LoVo (cell line): ENCODE data around the gene SERPINE1.

Experiments
- DNase-seq: peaks from one replicate; pipeline ENCODE4 v3.0.0-alpha.2; 2016; ENCODE audit warnings: low spot score

SERPINE1 gene

DNA sequence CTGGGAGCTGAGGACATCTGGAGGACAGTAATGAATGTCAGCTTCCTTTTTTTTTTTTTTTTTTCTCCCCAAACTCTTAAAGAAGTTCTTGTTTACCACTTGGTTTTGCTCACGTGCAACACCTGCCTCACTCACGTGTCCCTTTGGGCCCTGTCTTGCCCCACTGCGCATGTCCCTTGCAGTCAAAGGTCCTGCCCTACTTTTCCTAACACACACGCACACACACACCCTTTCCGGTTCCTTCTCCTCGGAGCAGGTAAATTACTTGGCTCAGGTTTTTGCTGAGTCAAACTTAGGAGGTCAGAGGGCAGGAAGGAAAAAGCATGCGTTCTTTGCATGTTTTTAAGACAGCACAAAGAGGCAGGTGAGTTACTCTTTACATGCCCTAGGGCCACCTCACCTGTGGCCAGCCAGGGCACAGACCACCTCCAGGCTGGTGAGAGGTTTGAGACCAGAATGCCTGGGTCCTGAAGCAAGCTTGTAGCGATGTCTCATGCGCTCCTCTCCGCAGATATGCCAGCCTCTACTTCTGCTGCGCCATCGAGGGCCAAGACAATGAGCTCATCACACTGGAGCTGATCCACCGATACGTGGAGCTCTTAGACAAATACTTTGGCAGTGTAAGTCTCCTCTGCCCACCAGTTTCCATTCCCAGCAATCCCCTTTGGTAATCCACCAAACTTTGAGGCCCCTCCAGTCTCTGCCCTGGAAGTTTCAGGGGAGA lies 30.1 kb downstream of the SERPINE1 start:
- DNase-seq = no peak

DNA sequence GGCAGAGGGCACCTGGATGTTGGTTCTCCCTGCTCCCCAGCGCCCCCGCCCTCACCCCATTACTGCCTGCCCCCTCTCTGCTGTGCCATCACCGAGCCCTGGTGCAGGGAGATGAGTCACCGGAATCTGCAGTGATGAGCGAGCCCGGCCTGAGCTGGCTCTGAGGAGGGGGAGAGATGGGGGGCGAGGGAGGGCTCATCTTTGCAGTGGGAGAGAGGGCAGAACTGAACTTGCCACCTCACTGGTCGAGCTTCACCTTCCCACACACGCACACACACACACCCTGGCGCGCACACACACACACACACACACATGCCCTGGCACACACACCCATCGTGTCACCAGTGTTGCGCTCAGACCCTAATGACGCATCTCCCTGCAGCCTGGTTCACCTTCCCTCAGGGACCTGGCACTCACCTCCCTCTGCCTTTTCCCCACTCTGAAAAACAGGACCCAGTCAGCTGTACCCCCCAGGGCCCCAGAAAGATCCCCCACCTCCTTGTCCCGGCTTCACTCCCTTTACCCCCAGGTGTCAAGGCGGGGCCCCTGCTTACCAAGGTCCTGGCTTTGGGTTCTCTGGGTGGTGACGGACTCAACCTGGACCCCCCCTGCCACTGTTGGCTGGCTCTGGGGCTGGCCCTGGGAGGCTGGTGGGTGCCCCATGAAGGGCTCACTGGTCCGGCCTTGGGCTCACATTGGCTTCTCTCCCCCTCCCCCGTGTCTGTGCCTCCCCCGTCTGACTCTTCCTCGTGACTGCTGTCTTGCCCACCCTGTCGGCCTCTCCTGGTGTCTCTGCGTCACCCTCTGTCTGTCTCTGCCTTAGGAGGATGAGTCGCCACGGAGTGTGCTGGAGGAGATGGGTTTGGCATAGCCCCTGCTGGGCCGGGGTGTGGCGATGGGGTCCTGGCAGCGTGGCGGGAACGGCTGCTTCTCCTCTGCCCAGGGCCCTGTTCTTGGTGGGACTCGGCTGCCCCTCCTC lies 33.1 kb downstream of the SERPINE1 start:
- no peak for DNase-seq

DNA sequence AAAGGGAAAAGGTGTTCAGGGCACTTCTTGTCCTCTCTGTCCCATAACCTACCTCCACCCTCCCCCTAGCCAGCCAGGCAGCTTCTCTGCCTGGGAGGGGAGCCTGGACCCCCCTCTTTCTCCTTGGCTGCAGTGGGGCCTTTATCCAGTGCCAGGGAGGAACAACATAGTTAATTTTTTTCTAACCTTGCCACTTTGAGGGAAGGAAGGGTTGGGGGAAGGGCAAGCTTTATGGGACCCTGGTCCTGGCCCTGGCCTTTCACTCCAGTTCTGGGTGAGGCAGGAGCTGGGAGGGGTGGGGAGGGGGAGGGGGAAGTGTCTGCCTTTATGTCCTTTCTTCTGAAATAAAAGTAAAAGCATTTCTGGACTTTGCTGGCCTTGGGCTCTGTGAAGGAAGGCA lies 34.0 kb downstream of the SERPINE1 start:
- DNase-seq = no peak

DNA sequence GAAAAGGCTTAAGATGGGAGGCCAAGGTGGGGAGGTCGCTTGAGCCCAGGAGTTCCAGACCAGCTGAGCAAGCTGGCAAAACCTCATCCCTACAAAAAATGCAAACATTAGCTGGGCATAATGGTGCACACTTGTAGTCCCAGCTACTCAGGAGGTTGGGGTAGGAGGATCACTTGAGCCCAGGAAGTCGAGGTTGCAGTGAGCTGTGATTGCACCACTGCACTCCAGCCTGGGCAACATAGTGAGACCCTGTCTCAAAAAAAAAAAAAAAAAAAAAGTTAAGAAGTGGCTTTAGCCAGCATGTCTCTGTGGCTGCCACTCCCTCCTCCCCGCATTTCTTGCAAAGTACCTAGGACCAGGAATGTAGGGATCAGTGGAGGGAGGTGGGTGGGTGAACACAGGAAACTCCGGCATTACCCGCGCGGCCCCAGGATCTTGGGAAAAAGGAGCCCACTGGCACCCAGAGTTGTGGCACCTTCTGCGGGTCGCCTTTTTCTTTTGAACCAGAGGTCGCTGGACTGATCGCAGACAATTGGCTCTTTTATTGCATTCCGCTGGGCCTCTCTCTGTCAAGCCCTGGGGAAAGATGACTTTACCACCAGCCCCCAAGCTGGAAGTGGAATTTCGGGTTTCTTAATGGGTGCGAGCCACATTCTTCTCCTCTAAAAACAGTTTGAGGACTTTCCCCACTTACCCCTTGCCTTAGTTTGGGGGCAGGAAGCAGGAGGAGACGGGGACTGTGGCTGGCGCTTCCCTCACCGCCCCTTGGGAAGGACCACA lies 35.0 kb downstream of the SERPINE1 start:
- DNase-seq = no peak

DNA sequence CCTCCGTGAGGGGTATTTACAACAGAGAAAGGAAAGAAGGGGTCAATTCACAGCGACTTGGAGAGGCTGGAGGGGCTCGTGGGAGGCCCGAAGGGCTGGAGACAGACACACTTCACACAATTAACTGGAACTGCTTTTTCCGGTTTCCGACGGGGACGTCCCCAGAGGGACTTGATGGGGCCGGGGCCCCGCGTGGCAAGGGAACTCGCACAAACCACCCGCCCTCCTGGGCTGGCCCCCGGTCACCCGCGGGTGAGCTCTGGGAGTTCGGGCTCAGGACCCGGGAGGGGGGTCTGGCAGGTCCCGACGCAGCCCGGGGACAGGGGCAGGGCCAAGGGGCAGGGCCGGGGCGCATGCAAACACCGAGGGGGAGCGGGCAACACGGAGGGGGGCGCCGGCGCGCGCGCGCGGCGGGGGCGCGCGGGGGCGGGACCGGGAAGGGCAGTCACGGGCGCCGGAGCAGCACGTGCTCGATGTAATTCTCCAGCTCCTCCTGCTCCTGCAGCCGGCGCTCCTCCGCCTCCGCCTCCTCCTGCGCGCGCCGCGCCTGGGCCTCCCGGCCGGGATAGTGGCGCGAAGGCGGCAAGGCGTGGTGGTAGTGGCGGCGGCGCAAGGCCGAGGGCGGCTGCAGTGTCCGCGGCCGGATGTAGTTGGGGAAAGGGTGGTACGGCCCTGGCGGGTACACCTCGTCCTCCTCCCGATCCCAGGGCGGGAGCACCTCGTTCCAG lies 35.8 kb downstream of the SERPINE1 start:
- peak; percentile 71 for DNase-seq

DNA sequence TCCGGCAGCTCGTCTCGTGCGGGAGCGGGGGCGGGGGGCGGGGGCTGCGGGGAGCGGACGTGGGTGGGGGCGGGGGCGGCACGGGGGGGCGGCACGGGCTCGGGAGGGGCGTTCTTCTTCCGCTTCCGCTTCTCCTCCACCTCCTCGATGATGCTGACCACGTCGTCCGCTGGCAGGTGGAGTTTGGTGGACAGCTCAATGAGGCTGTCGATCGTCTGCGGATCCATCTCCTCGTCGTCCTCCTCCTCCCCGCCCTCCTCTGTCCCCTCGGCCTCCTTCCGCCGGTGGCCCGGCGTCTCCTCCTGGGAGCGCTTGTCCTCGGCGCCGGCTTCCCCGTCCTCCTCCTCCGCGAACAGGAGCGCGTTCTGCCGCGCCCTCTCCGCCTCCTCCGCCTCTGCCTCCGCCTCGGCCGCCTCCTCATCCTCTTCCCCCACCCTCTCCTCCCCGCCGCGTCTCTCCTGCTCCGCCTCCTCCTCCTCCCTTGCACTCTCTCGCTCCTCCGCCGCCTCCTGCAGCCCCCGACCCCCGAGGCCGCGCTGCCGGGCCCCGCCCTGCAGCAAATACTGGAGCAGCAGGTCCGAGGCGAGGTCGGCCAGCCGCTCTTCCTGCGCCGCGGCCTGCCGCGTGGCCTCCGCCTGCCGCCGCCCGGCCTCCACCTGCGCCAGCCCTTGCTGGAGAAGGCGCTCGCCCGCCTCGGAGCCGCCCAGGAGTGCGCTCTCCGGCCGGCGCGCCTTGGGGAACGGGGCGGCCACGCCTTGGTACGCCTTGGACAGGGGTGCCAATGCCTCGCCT lies 36.6 kb downstream of the SERPINE1 start:
- peak; percentile 71 for DNase-seq

DNA sequence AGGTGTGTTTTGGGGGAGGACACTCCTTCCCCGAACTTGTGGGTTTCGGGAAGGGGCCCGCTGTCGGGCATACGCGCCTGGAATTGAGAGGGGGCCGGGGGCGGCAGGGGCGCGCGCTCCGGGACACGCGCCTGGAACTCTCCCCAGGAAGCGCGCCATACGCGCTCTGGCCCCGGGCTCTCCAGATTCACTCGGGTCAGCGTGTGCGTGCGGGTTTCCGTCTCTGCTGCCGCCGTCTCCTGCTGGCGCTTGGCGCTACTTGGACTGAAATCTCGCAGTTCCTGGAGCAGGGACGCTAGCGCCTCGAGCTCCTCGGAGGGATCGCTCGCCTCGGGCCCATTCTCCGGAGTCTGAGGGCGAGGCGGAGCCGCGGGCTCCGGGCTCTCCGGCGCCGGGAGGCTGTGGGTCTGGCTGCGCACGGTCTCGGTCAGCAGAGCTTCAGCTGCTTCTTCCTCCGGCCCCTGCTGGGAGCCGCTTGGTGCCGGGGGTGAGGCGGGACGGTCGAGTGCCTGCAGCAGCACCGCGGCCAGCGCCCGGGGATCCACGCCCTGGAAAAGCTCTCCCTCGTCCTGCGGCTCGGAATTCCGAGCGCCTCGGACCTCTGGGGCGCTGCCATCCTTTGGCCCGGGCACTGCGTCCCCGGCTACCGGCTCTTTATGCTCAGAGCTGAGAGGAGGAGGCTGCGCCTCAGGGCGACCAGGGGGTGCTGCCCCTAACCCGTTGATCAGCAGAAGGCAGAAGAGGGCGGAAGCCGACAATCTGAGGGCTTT lies 37.4 kb downstream of the SERPINE1 start:
- peak; percentile 57 for DNase-seq

DNA sequence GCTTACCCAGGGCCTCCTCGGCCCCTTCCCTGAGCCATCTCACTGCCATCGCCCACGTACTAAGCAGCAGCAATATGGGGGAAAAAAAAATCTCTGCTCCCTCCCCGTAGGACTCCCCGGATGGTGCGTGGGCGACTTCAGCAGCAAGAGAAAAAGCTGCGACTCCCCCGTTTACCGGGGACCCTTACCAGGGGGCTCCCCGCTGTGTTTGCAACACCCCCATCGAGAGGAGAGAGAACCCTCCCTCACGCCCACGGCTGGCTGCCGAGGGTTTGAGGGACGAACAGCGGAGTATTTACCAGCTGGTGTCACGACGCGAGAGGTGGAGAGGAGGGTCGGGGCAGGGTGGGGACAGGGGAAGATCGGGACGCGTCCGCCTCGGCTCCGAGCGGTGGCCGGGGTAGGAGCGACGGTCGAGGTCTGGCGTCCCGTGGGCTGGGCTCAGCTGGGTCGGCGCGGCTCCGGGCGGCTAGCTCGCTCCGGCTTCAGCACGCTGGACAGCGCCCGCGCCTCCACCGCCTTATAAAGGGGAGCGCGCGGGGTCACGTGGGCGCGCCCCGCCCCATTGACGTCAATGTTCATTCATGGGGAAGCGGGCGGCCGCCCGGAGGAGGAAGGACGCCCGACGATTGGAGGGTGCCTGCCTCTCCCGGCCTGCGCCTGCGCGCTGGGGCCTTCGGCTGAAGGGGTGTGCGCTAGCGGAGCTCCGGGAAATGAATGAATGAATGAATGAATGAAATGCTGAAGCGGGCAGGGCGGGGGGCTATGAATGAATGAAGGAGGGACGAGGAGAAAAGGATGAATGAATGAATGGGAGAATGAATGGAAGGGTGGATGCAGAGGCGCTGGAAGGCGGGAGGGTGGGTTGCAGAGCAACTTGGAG lies 38.4 kb downstream of the SERPINE1 start, which contains the start of gene VGF:
Gene VGF, minus strand, starts transcription at position 495 of the 883 bp plus-strand sequence. CDS start 726 bp downstream, outside the sequence.
- peak; percentile 98 for DNase-seq

DNA sequence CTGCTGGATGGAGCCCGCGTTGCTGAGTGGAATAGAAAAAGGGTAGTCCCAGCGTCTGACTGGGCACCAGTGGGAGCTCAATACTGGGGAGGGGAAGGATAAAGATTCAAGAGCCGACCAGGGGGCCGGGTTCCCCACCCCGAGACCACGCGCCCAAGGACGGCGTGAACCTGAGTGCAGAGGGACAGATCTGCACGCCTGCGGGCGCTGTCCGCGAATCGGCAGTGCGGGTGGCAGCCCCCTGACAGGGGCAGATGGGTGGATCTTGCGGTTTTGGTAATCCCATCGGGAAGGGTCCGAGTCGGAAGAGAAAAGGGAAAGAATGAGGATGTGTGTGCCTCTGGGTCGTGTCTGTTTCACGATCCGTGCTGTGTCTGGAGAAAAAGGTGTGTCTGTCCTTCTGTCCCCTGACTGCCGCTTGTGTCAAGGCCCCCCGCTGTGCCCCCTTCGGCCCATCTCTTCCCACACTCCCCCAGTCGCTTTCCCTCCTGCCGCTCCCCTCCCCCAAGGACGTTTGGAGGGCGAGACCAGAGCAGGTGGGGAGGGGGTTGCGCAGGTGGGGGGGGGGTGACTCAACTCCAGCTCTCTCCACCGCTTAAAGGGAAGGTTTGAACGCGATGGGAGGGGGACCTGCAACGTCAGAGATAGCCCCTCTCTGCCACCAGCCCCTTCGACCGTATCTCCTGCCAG lies 39.2 kb downstream of the SERPINE1 start:
- no peak for DNase-seq

DNA sequence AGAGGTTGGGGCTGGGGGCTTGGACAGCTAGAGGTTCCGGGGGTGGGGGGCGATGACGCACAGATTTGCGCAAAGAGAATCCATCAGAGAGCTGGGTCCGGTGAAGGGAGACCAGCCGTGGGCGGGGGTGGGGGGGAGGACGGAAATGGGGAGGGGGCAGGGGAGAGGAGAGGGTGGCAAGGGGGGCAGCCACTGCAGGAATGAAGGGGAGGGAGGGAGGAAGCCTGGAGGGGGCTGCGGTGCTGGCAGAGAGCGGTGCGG lies 39.7 kb downstream of the SERPINE1 start:
- no peak for DNase-seq

DNA sequence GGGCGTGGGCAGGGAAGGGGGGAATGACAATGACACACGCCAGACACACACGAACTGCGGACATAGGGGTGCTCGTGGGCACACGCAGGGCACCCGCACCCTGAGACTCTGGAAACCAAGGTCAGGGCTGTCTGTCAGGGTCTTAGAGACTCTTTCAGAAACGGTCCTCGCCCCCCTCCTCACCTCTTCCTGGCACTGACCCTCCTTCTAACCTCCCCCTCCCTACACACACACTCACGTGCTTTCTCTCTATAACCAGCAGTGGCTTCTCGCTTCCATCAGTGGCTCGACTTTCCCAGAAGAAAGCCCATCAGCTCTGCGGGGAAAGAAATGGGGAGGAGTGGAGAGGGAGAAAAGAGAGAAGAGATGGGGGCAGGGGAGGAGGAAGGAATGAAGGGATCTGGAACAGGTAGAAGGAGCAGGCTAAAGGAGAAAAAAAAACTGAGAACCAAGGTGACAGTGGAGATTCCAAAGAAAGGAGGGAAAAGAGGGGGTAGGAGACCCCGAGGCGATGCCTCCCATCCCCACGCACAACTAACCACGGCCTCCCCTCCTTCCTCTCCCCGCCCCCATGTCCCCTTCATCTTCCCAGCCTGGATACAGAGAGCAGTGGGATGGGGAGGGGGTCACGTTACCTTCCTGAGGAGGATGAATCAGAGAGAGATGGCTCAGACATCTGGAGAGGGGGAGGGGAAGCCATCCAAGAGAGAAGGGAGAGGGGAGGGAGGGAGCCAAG lies 40.2 kb downstream of the SERPINE1 start:
- DNase-seq = no peak

DNA sequence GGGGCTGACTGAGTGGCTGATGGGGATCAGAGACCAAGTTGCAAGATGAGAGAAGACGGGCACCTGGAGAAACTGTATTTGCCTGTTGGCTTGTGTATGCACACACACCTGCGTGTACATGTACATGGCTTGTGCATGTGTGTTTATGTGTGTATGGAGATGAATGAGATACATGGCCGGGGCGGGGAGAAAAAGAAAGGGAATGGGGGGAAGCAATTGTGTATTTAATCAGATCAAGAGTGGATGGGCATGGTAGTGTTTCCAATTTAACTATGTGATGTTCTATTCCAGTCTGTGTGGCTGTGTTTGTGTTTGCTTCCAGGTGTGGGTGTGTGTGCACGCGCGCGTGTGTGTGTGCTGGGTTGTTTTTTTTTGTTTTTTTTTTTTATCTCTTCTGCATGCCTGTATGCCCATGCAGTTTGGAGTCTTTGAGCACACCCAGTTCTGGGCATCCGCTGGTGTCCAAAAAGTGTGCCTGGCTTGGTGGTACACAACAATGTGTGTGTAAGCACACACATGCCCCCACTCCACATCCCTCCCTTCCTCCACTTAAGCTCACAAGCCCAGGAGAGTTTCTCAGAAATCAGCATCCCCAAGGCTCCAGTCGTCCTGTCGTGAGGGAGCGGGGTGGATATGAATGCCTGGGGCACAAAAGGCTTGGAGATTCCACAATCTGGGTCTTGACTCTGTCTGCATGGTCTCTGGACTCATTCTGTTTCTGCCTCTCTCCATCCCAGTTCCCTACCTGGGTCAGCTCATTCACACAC lies 40.9 kb downstream of the SERPINE1 start:
- no peak for DNase-seq

DNA sequence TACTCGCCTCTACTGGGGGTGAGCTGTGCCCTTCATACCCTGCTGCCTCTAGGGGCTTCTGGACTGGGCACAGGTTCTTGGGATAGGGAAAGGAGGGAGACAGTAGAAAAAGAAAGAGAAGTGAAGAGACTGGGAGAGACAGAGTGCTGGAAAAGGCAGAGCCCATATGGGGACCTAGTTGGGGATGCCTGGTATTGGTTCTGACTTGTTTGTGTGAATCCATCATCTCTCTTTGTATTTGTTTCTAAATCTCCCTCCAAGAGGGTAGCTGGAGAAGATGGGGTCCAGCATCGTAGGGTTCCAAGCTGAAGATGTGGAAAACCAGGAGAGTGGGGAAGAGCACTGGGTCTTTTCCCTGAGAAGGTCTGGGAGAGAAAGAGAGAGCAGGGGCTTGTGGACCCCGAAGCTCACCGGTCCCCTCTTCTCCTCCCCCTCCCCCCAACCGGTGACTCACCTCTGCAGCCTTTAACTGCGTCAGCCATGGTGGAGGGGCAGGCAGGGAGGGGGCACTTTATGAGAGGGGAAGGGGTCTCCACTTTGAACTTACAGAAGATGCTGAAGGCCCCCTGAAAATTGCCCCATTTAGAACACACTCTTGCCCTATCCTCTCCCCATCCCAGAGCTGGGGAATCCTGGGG lies 41.6 kb downstream of the SERPINE1 start:
- no peak for DNase-seq

DNA sequence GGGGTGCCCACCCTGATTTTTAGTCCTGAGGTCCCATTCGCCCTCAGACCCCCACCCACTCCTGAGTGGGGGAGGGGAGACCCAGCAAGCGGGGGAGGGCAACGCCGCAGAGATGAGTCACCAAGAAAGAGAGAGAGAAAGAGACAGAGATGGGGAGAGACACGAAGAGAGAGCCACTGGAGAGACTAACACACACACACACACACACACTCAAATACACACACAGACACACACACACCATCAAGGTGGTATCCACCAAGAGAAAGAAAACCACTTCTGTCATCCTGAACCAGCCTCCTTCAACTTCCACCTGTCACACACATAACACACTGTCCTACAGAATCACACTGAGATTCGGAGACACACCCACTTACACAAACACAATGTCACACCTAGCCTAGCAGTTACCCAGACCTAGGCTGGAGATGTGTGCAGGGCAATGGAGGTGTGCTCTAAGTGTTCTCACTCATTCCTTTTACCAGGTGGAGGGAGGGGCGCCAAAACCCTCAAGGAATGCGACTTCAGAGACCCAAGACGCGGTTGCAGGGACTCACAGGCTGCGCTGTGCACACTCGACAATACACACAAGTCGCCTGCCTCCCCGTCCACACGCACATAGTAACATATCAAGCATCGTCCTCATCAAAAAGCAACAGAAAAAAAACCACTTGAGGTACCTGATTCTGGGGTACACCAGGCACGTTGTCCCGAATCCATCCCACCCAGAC lies 42.4 kb downstream of the SERPINE1 start:
- DNase-seq = no peak

DNA sequence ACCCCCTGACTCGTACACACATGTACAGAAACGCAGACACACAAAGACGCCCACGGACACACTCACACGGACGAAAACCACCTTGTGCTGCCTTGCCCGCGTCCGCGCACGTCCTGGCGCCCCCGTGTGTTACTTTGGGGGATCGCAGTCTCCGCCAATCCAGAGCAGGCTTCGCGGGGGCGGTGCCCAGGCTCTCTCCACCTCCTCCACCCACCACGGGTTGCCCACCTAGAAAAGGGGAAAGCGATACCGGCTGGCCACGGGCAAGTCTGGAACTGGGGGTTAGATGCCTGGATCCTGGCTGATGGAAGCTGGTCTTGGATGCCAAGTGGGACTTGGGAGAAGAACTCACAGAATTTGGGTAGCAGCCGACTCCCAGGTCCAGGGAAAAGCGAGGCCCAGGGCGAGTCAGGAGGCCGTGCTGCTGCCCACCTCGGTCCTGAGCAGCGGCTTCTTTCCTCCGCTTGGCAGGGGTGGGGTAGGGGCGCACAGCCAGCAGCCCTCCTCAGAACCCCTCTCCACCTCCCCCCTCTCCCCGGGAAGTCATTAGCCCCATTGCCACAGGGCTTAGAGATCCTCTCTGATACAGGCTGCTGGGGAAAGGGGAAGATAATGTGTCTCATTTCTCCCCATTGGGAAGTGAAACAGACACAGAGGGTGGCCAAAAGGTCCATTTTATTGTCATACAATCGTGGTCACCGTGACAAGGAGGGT lies 43.1 kb downstream of the SERPINE1 start:
- DNase-seq = peak; percentile 75
